HepG2 (cell line): ENCODE results near the gene CHKB. TPM values are rescaled to one million over a fixed set of nuclear protein-coding genes. Genes with fewer than 3 reads are reported as not detected.
A peak's percentile ranks its signal among the peaks of the same experiment; 100 is the strongest.

Experiments used
- CENPX ChIP-seq: sonication (generic); formaldehyde crosslinking; IDR thresholded peaks from 2 replicates; pipeline ENCODE4 v1.9.0; 2021; ENCODE audit warnings: mild to moderate bottlenecking, missing genetic modification reagents, moderate library complexity
- ELF1 ChIP-seq: sonication (generic); formaldehyde crosslinking; IDR thresholded peaks from 2 replicates; pipeline ENCODE4 v1.4.0; 2020; ENCODE audit warnings: missing genetic modification reagents
- GPBP1L1 ChIP-seq: sonication (generic); formaldehyde crosslinking; IDR thresholded peaks from 2 replicates; pipeline ENCODE4 v1.5.0; 2020; ENCODE audit warnings: mild to moderate bottlenecking, missing genetic modification reagents
- GTF3A ChIP-seq: sonication (generic); formaldehyde crosslinking; conservative IDR thresholded peaks from 2 replicates; pipeline ENCODE4 v1.4.0; 2020; ENCODE audit warnings: mild to moderate bottlenecking, missing genetic modification reagents
- PAX8 ChIP-seq: sonication (generic); formaldehyde crosslinking; IDR thresholded peaks from 2 replicates; pipeline ENCODE4 v1.8.0; 2022; ENCODE audit warnings: mild to moderate bottlenecking, missing genetic modification reagents, borderline replicate concordance
- PHF21A ChIP-seq: sonication (generic); formaldehyde crosslinking; IDR thresholded peaks from 2 replicates; pipeline ENCODE4 v1.5.0; 2020; ENCODE audit warnings: mild to moderate bottlenecking, missing genetic modification reagents
- RARA ChIP-seq: IDR thresholded peaks from 2 replicates; pipeline ENCODE4 v1.6.1; 2016; ENCODE audit warnings: missing genetic modification reagents, missing compliant biosample characterization
- SOX5 ChIP-seq: IDR thresholded peaks from 2 replicates; pipeline ENCODE4 v1.6.1; 2016; ENCODE audit warnings: borderline replicate concordance
- TBX2 ChIP-seq: sonication (generic); formaldehyde crosslinking; IDR thresholded peaks from 2 replicates; pipeline ENCODE4 v1.5.0; 2020; ENCODE audit warnings: missing genetic modification reagents, mild to moderate bottlenecking, borderline replicate concordance
- TMF1 ChIP-seq: sonication (generic); formaldehyde crosslinking; IDR thresholded peaks from 2 replicates; pipeline ENCODE4 v1.8.1; 2022; ENCODE audit warnings: low read depth, missing genetic modification reagents
- ZNF142 ChIP-seq: sonication (generic); formaldehyde crosslinking; IDR thresholded peaks from 2 replicates; pipeline ENCODE4 v1.4.0; 2020; ENCODE audit warnings: missing genetic modification reagents
- ZNF629 ChIP-seq: sonication (generic); formaldehyde crosslinking; conservative IDR thresholded peaks from 2 replicates; pipeline ENCODE4 v1.5.0; 2020; ENCODE audit warnings: missing genetic modification reagents
- ZNF652 ChIP-seq: IDR thresholded peaks from 2 replicates; pipeline ENCODE4 v1.6.1; 2016; ENCODE audit warnings: low read depth, borderline replicate concordance
- polyA plus RNA-seq, 8 experiments: library from polyadenylated mRNA; depleted of rRNA in 3 of 8; stranded (reverse) in 7 of 8; unstranded in 1 of 8; fragments of >200 nt; fragmentation: Illumina TruSeq in 4 of 8; extraction: Trizol in 4 of 8; gene quantifications; 2 replicates each; pipeline versions ENCODE4 v1.2.1 to v1.2.3, GENCODE V29; 2011 to 2016; ENCODE audit warnings: low read depth in 4 of 8, missing spikeins in 1 of 8, mixed read lengths in 1 of 8; ENCODE audit not compliant: insufficient read depth in 1 of 8
- total RNA-seq, 5 experiments: library from RNA; depleted of rRNA; stranded (reverse); fragments of >200 nt; fragmentation: Illumina TruSeq; extraction: Trizol; gene quantifications; 2 replicates each; pipeline ENCODE4 v1.2.3, GENCODE V29; 2016; ENCODE audit warnings: low read depth in 1 of 5
- TF ChIP-seq, protein P1 (sequence below): sonication (generic); formaldehyde crosslinking; IDR thresholded peaks from 2 replicates; pipeline ENCODE4 v1.4.0; 2020; ENCODE audit warnings: missing genetic modification reagents
- TF ChIP-seq, protein P2 (sequence below): sonication (generic); formaldehyde crosslinking; IDR thresholded peaks from 2 replicates; pipeline ENCODE4 v1.4.0; 2020; ENCODE audit warnings: missing genetic modification reagents
- TF ChIP-seq, protein P3 (sequence below): sonication (generic); formaldehyde crosslinking; IDR thresholded peaks from 2 replicates; pipeline ENCODE4 v1.4.0; 2020; ENCODE audit warnings: mild to moderate bottlenecking, missing genetic modification reagents

The CHKB gene
- total and polyA plus RNA-seq, 2 of the 13 experiments (the other 11 are each of a cell fraction or from before 2014, with no cell fraction given), result 24.5 to 42.7 TPM

GRCh38 chr22:50582493-50583293, at the start of gene CHKB (continued):
- TF ChIP-seq CENPX (no peak), ZNF629 (CRISPR knock-in tag) (0 out of 2 replicates have a peak, but pooled peaks have one; percentile 21), PHF21A (peak; percentile 90), TBX2 (CRISPR knock-in tag) (peak; percentile 61), TMF1 (no peak; the same call in none of the 2 replicates), ELF1 (CRISPR knock-in tag) (peak; percentile 12; the same call in 1 of the 2 replicates), SOX5 (CRISPR knock-in tag) (peak; percentile 7; the same call in 1 of the 2 replicates), PAX8 (CRISPR knock-in tag) (peak; percentile 38; the same call in 1 of the 2 replicates), ZNF142 (peak; percentile 12; the same call in 1 of the 2 replicates), GTF3A (CRISPR knock-in tag) (peak; percentile 75; the same call in 1 of the 2 replicates), ZNF652 (no peak), GPBP1L1 (CRISPR knock-in tag) (no peak), RARA (CRISPR knock-in tag) (peak; percentile 43)
- TF ChIP-seq, protein P1, sequence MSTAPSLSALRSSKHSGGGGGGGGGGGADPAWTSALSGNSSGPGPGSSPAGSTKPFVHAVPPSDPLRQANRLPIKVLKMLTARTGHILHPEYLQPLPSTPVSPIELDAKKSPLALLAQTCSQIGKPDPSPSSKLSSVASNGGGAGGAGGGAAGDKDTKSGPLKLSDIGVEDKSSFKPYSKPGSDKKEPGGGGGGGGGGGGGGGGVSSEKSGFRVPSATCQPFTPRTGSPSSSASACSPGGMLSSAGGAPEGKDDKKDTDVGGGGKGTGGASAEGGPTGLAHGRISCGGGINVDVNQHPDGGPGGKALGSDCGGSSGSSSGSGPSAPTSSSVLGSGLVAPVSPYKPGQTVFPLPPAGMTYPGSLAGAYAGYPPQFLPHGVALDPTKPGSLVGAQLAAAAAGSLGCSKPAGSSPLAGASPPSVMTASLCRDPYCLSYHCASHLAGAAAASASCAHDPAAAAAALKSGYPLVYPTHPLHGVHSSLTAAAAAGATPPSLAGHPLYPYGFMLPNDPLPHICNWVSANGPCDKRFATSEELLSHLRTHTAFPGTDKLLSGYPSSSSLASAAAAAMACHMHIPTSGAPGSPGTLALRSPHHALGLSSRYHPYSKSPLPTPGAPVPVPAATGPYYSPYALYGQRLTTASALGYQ, result 0 out of 2 replicates have a peak, but pooled peaks have one; percentile 51
- TF ChIP-seq, protein P2, sequence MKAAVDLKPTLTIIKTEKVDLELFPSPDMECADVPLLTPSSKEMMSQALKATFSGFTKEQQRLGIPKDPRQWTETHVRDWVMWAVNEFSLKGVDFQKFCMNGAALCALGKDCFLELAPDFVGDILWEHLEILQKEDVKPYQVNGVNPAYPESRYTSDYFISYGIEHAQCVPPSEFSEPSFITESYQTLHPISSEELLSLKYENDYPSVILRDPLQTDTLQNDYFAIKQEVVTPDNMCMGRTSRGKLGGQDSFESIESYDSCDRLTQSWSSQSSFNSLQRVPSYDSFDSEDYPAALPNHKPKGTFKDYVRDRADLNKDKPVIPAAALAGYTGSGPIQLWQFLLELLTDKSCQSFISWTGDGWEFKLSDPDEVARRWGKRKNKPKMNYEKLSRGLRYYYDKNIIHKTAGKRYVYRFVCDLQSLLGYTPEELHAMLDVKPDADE (CRISPR knock-in tag), result peak; percentile 90; the same call in 1 of the 2 replicates
- TF ChIP-seq, protein P3, sequence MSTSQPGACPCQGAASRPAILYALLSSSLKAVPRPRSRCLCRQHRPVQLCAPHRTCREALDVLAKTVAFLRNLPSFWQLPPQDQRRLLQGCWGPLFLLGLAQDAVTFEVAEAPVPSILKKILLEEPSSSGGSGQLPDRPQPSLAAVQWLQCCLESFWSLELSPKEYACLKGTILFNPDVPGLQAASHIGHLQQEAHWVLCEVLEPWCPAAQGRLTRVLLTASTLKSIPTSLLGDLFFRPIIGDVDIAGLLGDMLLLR (CRISPR knock-in tag), result no peak
